ENCODE data around the gene IMPA2.

Gene IMPA2

GRCh38 chr18:12021077-12021476, 39.8 kb downstream of the IMPA2 start:
- no peak overlapping the region for H3K27ac ChIP-seq (ENCODE audit: low read depth, low read length)
- H3K4me1 ChIP-seq (ENCODE audit: control insufficient read depth, insufficient read depth, low read length), result no peaks in the 10 kb centered on the region
- no peak overlapping the region for H3K4me3 ChIP-seq (ENCODE audit: low read depth, low read length)
- no peaks in the 10 kb centered on the region for H3K27me3 ChIP-seq (ENCODE audit: control insufficient read depth, insufficient read depth, low read length)
- H3K9me3 ChIP-seq (ENCODE audit: control insufficient read depth, insufficient read depth, low read length), result no peaks in the 10 kb centered on the region
- peaks cover 32% of the 10 kb centered on the region for H3K36me3 ChIP-seq (ENCODE audit: control insufficient read depth, insufficient read depth, low read length)
- H3K9ac ChIP-seq (ENCODE audit: low read depth, low read length), result no peak overlapping the region

GRCh38 chr18:12021596-12021995, 40.3 kb downstream of the IMPA2 start:
- no peaks in the 10 kb centered on the region for H3K27me3 ChIP-seq (ENCODE audit: control insufficient read depth, insufficient read depth, low read length)
- H3K9ac ChIP-seq (ENCODE audit: low read depth, low read length), result no peak overlapping the region
- H3K4me1 ChIP-seq (ENCODE audit: control insufficient read depth, insufficient read depth, low read length), result no peaks in the 10 kb centered on the region
- no peak overlapping the region for H3K27ac ChIP-seq (ENCODE audit: low read depth, low read length)
- no peaks in the 10 kb centered on the region for H3K9me3 ChIP-seq (ENCODE audit: control insufficient read depth, insufficient read depth, low read length)
- H3K36me3 ChIP-seq (ENCODE audit: control insufficient read depth, insufficient read depth, low read length), result peaks cover 30% of the 10 kb centered on the region
- no peak overlapping the region for H3K4me3 ChIP-seq (ENCODE audit: low read depth, low read length)

DNA sequence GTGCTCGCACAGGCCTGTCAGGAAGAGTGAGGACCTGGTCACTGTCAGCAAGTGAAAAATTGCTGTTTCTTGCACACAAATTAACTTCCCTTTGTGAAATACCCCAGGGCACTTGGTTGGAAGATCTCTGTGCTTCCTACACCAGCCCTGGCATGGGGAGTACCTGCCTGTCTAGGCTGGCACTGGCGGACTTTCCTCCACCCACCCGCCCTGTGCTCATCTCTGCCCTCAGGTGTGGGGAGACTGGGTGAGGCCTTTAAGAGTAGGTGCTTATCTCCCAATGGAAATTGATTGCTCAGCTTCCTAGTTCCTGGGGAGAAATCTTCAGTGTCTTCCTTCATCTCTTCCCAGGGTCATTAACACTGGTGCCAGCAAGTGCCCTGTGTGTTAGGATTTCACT, 42.1 kb downstream of the IMPA2 start:
- H3K4me1 ChIP-seq (ENCODE audit: control insufficient read depth, insufficient read depth, low read length), result no peaks in the 10 kb centered on the region
- H3K27me3 ChIP-seq (ENCODE audit: control insufficient read depth, insufficient read depth, low read length), result no peaks in the 10 kb centered on the region
- H3K36me3 ChIP-seq (ENCODE audit: control insufficient read depth, insufficient read depth, low read length), result peaks cover 26% of the 10 kb centered on the region
- H3K9me3 ChIP-seq (ENCODE audit: control insufficient read depth, insufficient read depth, low read length), result no peaks in the 10 kb centered on the region
- H3K27ac ChIP-seq (ENCODE audit: low read depth, low read length), result no peak overlapping the region
- H3K4me3 ChIP-seq (ENCODE audit: low read depth, low read length), result no peak overlapping the region
- H3K9ac ChIP-seq (ENCODE audit: low read depth, low read length), result no peak overlapping the region

DNA sequence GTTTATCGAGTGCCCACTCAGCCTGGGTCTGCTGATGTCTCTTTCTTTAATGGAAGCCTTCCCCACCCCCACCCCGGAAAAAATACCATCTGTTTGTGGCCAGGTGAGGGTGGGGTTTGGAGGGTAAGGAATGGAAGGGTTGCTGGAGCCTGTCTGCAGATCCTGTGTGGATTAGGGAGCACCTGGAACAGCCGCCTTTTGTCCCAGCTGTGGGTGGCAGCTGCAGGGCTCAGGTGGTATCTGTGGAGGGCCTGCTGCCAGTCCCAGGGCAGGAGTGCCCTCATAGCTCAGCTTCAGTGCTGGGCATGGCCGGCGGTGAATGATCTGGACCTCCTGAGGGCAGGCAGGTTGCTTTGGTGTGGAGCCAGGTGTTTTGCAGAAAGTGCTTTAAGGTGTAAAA, 45.3 kb downstream of the IMPA2 start:
- no peak overlapping the region for H3K9ac ChIP-seq (ENCODE audit: low read depth, low read length)
- peaks cover 47% of the 10 kb centered on the region for H3K36me3 ChIP-seq (ENCODE audit: control insufficient read depth, insufficient read depth, low read length)
- no peak overlapping the region for H3K4me3 ChIP-seq (ENCODE audit: low read depth, low read length)
- no peaks in the 10 kb centered on the region for H3K4me1 ChIP-seq (ENCODE audit: control insufficient read depth, insufficient read depth, low read length)
- no peaks in the 10 kb centered on the region for H3K27me3 ChIP-seq (ENCODE audit: control insufficient read depth, insufficient read depth, low read length)
- H3K9me3 ChIP-seq (ENCODE audit: control insufficient read depth, insufficient read depth, low read length), result no peaks in the 10 kb centered on the region
- H3K27ac ChIP-seq (ENCODE audit: low read depth, low read length), result no peak overlapping the region

- H3K27ac ChIP-seq (ENCODE audit: low read depth, low read length), result no peak overlapping the region
- no peak overlapping the region for H3K4me3 ChIP-seq (ENCODE audit: low read depth, low read length)
- no peaks in the 10 kb centered on the region for H3K27me3 ChIP-seq (ENCODE audit: control insufficient read depth, insufficient read depth, low read length)
- H3K9me3 ChIP-seq (ENCODE audit: control insufficient read depth, insufficient read depth, low read length), result no peaks in the 10 kb centered on the region
- no peaks in the 10 kb centered on the region for H3K4me1 ChIP-seq (ENCODE audit: control insufficient read depth, insufficient read depth, low read length)
- H3K9ac ChIP-seq (ENCODE audit: low read depth, low read length), result no peak overlapping the region
- H3K36me3 ChIP-seq (ENCODE audit: control insufficient read depth, insufficient read depth, low read length), result peaks cover 45% of the 10 kb centered on the region
These were observed 45.7 kb downstream of the IMPA2 start for GRCh38 chr18:12027046-12027445.

DNA sequence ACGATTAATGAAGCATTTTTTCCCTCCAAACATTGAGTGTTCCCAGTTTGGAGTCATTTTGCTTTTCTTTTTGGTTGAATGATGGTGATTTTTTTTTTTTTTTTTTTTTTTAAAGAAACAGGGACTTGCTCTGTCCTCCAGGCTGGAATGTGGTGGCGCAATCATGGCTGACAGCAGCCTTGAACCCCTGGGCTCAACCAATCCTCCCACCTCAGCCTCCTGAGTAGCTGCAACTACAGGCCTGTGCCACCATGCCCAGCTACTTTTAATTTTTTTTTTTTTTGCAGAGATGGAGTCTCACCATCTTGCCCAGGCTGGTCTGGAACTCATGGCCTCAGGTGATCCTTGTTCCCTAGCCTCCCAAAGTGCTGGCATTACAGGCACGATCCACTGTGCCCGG, 46.2 kb downstream of the IMPA2 start:
- no peak overlapping the region for H3K27ac ChIP-seq (ENCODE audit: low read depth, low read length)
- H3K36me3 ChIP-seq (ENCODE audit: control insufficient read depth, insufficient read depth, low read length), result peaks cover 48% of the 10 kb centered on the region
- H3K9ac ChIP-seq (ENCODE audit: low read depth, low read length), result no peak overlapping the region
- H3K9me3 ChIP-seq (ENCODE audit: control insufficient read depth, insufficient read depth, low read length), result no peaks in the 10 kb centered on the region
- H3K27me3 ChIP-seq (ENCODE audit: control insufficient read depth, insufficient read depth, low read length), result no peaks in the 10 kb centered on the region
- no peak overlapping the region for H3K4me3 ChIP-seq (ENCODE audit: low read depth, low read length)
- H3K4me1 ChIP-seq (ENCODE audit: control insufficient read depth, insufficient read depth, low read length), result no peaks in the 10 kb centered on the region

DNA sequence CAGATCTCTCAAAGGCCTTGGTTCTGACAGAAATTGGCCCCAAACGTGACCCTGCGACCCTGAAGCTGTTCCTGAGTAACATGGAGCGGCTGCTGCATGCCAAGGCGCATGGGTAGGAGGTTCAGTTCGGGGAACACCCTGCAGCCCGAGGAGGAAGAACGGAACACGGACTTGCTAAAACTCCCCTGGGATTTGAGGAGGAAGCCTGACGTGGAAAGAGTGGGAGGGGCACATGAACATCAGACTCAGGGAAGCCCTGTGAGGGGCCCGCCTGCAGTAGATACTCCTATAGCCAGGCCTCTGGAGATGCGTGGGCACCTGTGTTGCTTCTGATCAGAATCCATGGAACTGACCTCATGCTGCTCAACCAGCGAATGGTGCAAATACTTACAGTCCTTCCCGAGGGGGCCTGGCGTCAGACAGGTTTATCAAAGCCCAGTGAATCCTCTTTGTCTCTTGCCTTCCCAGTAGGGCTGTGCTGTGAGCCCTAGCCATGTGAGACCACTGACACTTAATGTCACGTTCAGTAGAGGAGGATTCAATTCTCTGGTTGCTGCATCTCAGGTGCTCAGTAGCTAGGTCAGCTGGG, 46.8 kb downstream of the IMPA2 start:
- H3K36me3 ChIP-seq (ENCODE audit: control insufficient read depth, insufficient read depth, low read length), result peaks cover 50% of the 10 kb centered on the region
- H3K9me3 ChIP-seq (ENCODE audit: control insufficient read depth, insufficient read depth, low read length), result no peaks in the 10 kb centered on the region
- no peaks in the 10 kb centered on the region for H3K27me3 ChIP-seq (ENCODE audit: control insufficient read depth, insufficient read depth, low read length)
- no peak overlapping the region for H3K9ac ChIP-seq (ENCODE audit: low read depth, low read length)
- no peak overlapping the region for H3K27ac ChIP-seq (ENCODE audit: low read depth, low read length)
- H3K4me1 ChIP-seq (ENCODE audit: control insufficient read depth, insufficient read depth, low read length), result no peaks in the 10 kb centered on the region
- H3K4me3 ChIP-seq (ENCODE audit: low read depth, low read length), result no peak overlapping the region

GRCh38 chr18:12028674-12029073, 47.4 kb downstream of the IMPA2 start:
- Histone ChIP-seq H3K27me3 (ENCODE audit: control insufficient read depth, insufficient read depth, low read length) (no peaks in the 10 kb centered on the region), H3K4me3 (ENCODE audit: low read depth, low read length) (no peak overlapping the region), H3K4me1 (ENCODE audit: control insufficient read depth, insufficient read depth, low read length) (peaks cover 3% of the 10 kb centered on the region; the same call in 1 of the 2 replicates), H3K27ac (ENCODE audit: low read depth, low read length) (no peak overlapping the region), H3K36me3 (ENCODE audit: control insufficient read depth, insufficient read depth, low read length) (peaks cover 50% of the 10 kb centered on the region), H3K9ac (ENCODE audit: low read depth, low read length) (no peak overlapping the region), H3K9me3 (ENCODE audit: control insufficient read depth, insufficient read depth, low read length) (no peaks in the 10 kb centered on the region)

GRCh38 chr18:12029786-12030584, 48.7 kb downstream of the IMPA2 start:
- peaks cover 46% of the 10 kb centered on the region for H3K36me3 ChIP-seq (ENCODE audit: control insufficient read depth, insufficient read depth, low read length)
- no peaks in the 10 kb centered on the region for H3K27me3 ChIP-seq (ENCODE audit: control insufficient read depth, insufficient read depth, low read length)
- no peak overlapping the region for H3K9ac ChIP-seq (ENCODE audit: low read depth, low read length)
- no peak overlapping the region for H3K4me3 ChIP-seq (ENCODE audit: low read depth, low read length)
- no peaks in the 10 kb centered on the region for H3K9me3 ChIP-seq (ENCODE audit: control insufficient read depth, insufficient read depth, low read length)
- H3K4me1 ChIP-seq (ENCODE audit: control insufficient read depth, insufficient read depth, low read length), result peaks cover 8% of the 10 kb centered on the region; the same call in 1 of the 2 replicates
- H3K27ac ChIP-seq (ENCODE audit: low read depth, low read length), result no peak overlapping the region

- no peak overlapping the region for H3K9ac ChIP-seq (ENCODE audit: low read depth, low read length)
- no peak overlapping the region for H3K27ac ChIP-seq (ENCODE audit: low read depth, low read length)
- H3K4me3 ChIP-seq (ENCODE audit: low read depth, low read length), result no peak overlapping the region
- H3K36me3 ChIP-seq (ENCODE audit: control insufficient read depth, insufficient read depth, low read length), result peaks cover 46% of the 10 kb centered on the region
- H3K4me1 ChIP-seq (ENCODE audit: control insufficient read depth, insufficient read depth, low read length), result peaks cover 8% of the 10 kb centered on the region; the same call in 1 of the 2 replicates
- H3K9me3 ChIP-seq (ENCODE audit: control insufficient read depth, insufficient read depth, low read length), result no peaks in the 10 kb centered on the region
- no peaks in the 10 kb centered on the region for H3K27me3 ChIP-seq (ENCODE audit: control insufficient read depth, insufficient read depth, low read length)
These were observed 49.4 kb downstream of the IMPA2 start for GRCh38 chr18:12030670-12031069.

- H3K27me3 ChIP-seq (ENCODE audit: control insufficient read depth, insufficient read depth, low read length), result no peaks in the 10 kb centered on the region
- no peak overlapping the region for H3K9ac ChIP-seq (ENCODE audit: low read depth, low read length)
- no peaks in the 10 kb centered on the region for H3K9me3 ChIP-seq (ENCODE audit: control insufficient read depth, insufficient read depth, low read length)
- peaks cover 46% of the 10 kb centered on the region for H3K36me3 ChIP-seq (ENCODE audit: control insufficient read depth, insufficient read depth, low read length)
- no peak overlapping the region for H3K27ac ChIP-seq (ENCODE audit: low read depth, low read length)
- H3K4me1 ChIP-seq (ENCODE audit: control insufficient read depth, insufficient read depth, low read length), result peaks cover 8% of the 10 kb centered on the region; the same call in 1 of the 2 replicates
- no peak overlapping the region for H3K4me3 ChIP-seq (ENCODE audit: low read depth, low read length)
These were observed 49.9 kb downstream of the IMPA2 start for GRCh38 chr18:12031181-12031580.
